B cell (primary cell): ENCODE data around the gene SLC12A1. TPM values are rescaled to one million over a fixed set of nuclear protein-coding genes. Genes with fewer than 3 reads are reported as not detected.

Experiments
- ATAC-seq: fragments of 200-7000 bp; cut with Tn5 transposase; one replicate; pipeline ENCODE4 v1.10.0; 2021; ENCODE audit warnings: low read depth, mild to moderate bottlenecking, moderate number of reproducible peaks, moderate library complexity
- CTCF ChIA-PET: fragments of 350-600 bp; sonication (Branson Sonifier 250); formaldehyde crosslinking; loops from one replicate; lab custom pipeline; 2021; ENCODE audit warnings: antibody characterized with exemption, inconsistent platforms; lab: Charles Lee
- POLR2A ChIA-PET: fragments of 350-600 bp; sonication (Branson Sonifier 250); formaldehyde crosslinking; loops from one replicate; lab custom pipeline; 2021; ENCODE audit warnings: antibody characterized with exemption; lab: Charles Lee
- DNase-seq: peaks from one replicate; pipeline ENCODE4 v3.0.0; 2013
- H2AFZ ChIP-seq: 2 replicates; pipeline ENCODE4 v1.6.1; 2012; ENCODE audit warnings: mild to moderate bottlenecking, low read depth, low read length; ENCODE audit not compliant: insufficient read depth, poor library complexity, severe bottlenecking
- H3K27ac ChIP-seq, 2 donors: 1 replicate in 1 of 2; 2 replicates in 1 of 2; pipeline ENCODE4 v1.5.1; 2012 to 2013; ENCODE audit warnings: low read length in 2 of 2, mild to moderate bottlenecking in 2 of 2, moderate library complexity in 1 of 2
- H3K27me3 ChIP-seq, 4 experiments: fragments of 200-600 bp in 1 of 4; sonication (generic) in 1 of 4; replicated peaks in 1 of 4; 1 replicate in 2 of 4; 2 replicates in 2 of 4; pipeline versions ENCODE4 v1.6.1 to v1.7.0; 2013 to 2016; ENCODE audit warnings: low read length in 3 of 4, mild to moderate bottlenecking in 2 of 4, mixed read lengths in 1 of 4, moderate library complexity in 1 of 4; ENCODE audit not compliant: insufficient read depth in 4 of 4, control insufficient read depth in 3 of 4; ENCODE audit errors: control extremely low read depth in 1 of 4
- H3K36me3 ChIP-seq, 2 experiments: replicated peaks in 1 of 2; 1 replicate in 1 of 2; 2 replicates in 1 of 2; pipeline versions ENCODE4 v1.6.1 to v1.7.1; 2013; ENCODE audit warnings: low read length in 1 of 2; ENCODE audit not compliant: insufficient read depth in 2 of 2, control insufficient read depth in 1 of 2; ENCODE audit errors: control extremely low read depth in 1 of 2, extremely low read depth in 1 of 2
- H3K4me1 ChIP-seq, 2 donors: fragments of 200-600 bp in 1 of 2; sonication (generic) in 1 of 2; 1 replicate in 1 of 2; 2 replicates in 1 of 2; pipeline versions ENCODE4 v1.5.1 to v1.6.1; 2013 to 2017; ENCODE audit warnings: low read length in 2 of 2; ENCODE audit not compliant: control insufficient read depth in 2 of 2, insufficient read depth in 2 of 2
- H3K4me2 ChIP-seq: replicated peaks from 2 replicates; pipeline ENCODE3; 2012; ENCODE audit warnings: mild to moderate bottlenecking, low read depth, low read length; ENCODE audit not compliant: poor library complexity, severe bottlenecking
- H3K4me3 ChIP-seq, 5 experiments: fragments of 200-600 bp in 1 of 5; sonication (generic) in 1 of 5; 1 replicate in 3 of 5; 2 replicates in 2 of 5; pipeline versions ENCODE4 v1.5.1 to v1.7.0; 2011 to 2016; ENCODE audit warnings: low read length in 4 of 5, mild to moderate bottlenecking in 4 of 5, low read depth in 2 of 5, control low read depth in 1 of 5, moderate library complexity in 1 of 5; ENCODE audit not compliant: insufficient read depth in 1 of 5; ENCODE audit errors: control extremely low read depth in 1 of 5, extremely low read depth in 1 of 5
- H3K79me2 ChIP-seq: fragments of 200-600 bp; sonication (generic); one replicate; pipeline ENCODE4 v1.6.0; 2016; ENCODE audit warnings: low read length; ENCODE audit not compliant: control insufficient read depth, insufficient read depth
- H3K9ac ChIP-seq: fragments of 200-600 bp; sonication (generic); 2 replicates; pipeline ENCODE4 v1.6.1; 2017; ENCODE audit warnings: mild to moderate bottlenecking, low read length, moderate library complexity
- H3K9me3 ChIP-seq, 3 donors: one replicate each; pipeline versions ENCODE4 v1.6.1 to v1.7.1; 2013; ENCODE audit warnings: low read length in 2 of 3; ENCODE audit not compliant: control insufficient read depth in 2 of 3, insufficient read depth in 1 of 3; ENCODE audit errors: control extremely low read depth in 1 of 3
- H4K20me1 ChIP-seq: 2 replicates; pipeline ENCODE4 v1.6.0; 2012; ENCODE audit warnings: mild to moderate bottlenecking, low read length; ENCODE audit not compliant: insufficient read depth, control insufficient read depth, poor library complexity, severe bottlenecking
- H3K27ac Mint-ChIP-seq: one replicate; pipeline ENCODE4 v1.8.0; 2021; ENCODE audit warnings: mixed read lengths
- H3K27me3 Mint-ChIP-seq: one replicate; pipeline ENCODE4 v1.8.0; 2021; ENCODE audit warnings: mixed read lengths
- H3K4me1 Mint-ChIP-seq: one replicate; pipeline ENCODE4 v1.8.0; 2021; ENCODE audit warnings: mixed read lengths
- H3K4me3 Mint-ChIP-seq: one replicate; pipeline ENCODE4 v1.8.0; 2021; ENCODE audit warnings: mixed read lengths
- H3K9me3 Mint-ChIP-seq: one replicate; pipeline ENCODE4 v1.8.0; 2022; ENCODE audit warnings: mixed read lengths; ENCODE audit not compliant: insufficient read depth
- CTCF ChIP-seq: fragments of 200-600 bp; IDR thresholded peaks from one replicate; pipeline ENCODE4 v1.8.0; 2022; ENCODE audit warnings: antibody characterized with exemption, mild to moderate bottlenecking
- EZH2 ChIP-seq: IDR thresholded peaks from 2 replicates; pipeline ENCODE4 v1.6.1; 2012; ENCODE audit warnings: borderline replicate concordance, low read depth, mild to moderate bottlenecking, moderate library complexity, low read length; ENCODE audit not compliant: insufficient read depth, poor library complexity, severe bottlenecking
- WGBS: methylation state at CpG from one replicate; pipeline ENCODE4 v1.1.5; 2013; ENCODE audit warnings: missing lambda C conversion rate; ENCODE audit not compliant: insufficient coverage; 5-methylcytosine and 5-hydroxymethylcytosine counted together
- intact Hi-C: fragments of 100-400 bp; cut with micrococcal nuclease; formaldehyde crosslinking; loops from one replicate; pipeline ENCODE4 v1.10.0; 2022
- polyA plus RNA-seq: library from polyadenylated mRNA; depleted of rRNA; stranded (reverse); fragments of >200 nt; gene quantifications from 2 replicates; pipeline ENCODE4 v1.2.3, GENCODE V29; 2012
- total RNA-seq, 2 donors: library from RNA; stranded (reverse); fragments of 120-200 nt in 1 of 2; gene quantifications; 1 replicate in 1 of 2; 2 replicates in 1 of 2; pipeline versions ENCODE4 v1.2.3 to v1.2.4, GENCODE V29; 2013 to 2022

The SLC12A1 gene
- total and polyA plus RNA-seq, 2 donors (not counting 1 experiment from before 2014, with no cell fraction given): not detected

- H4K20me1 ChIP-seq: no peaks in the 10 kb centered on the region
- H3K79me2 ChIP-seq: no peaks in the 10 kb centered on the region
- no peak within 1 kb of the TSS for H3K27ac ChIP-seq
- no peaks in the 10 kb centered on the region for H3K4me1 ChIP-seq
- H3K4me3 ChIP-seq: no peak within 1 kb of the TSS
- DNase-seq: no peak
- no peaks in the 10 kb centered on the region for H3K36me3 ChIP-seq
- peaks cover 0 to 9% (median 4%) of the 10 kb centered on the region in 4 experiments for H3K27me3 ChIP-seq
- H3K4me1 Mint-ChIP-seq: peaks cover 2% of the 10 kb centered on the region
- intact Hi-C loops: no loop called here
- CTCF ChIA-PET: no interaction called here
- TF ChIP-seq CTCF (no peak), EZH2 (no peak)
- POLR2A ChIA-PET: no interaction called here
- H3K4me3 Mint-ChIP-seq: no peak within 1 kb of the TSS
- WGBS: 19% methylated on average over 28 of the region's 31 CpGs
- H3K27ac Mint-ChIP-seq: no peak within 1 kb of the TSS
- no peak within 1 kb of the TSS for H2AFZ ChIP-seq
- H3K9ac ChIP-seq: no peak within 1 kb of the TSS
- H3K9me3 ChIP-seq: peaks cover 0 to 3% (median 0%) of the 10 kb centered on the region in 3 donors
- H3K9me3 Mint-ChIP-seq: no peaks in the 10 kb centered on the region
- H3K27me3 Mint-ChIP-seq: peaks cover 43% of the 10 kb centered on the region
- ATAC-seq: no peak
- H3K4me2 ChIP-seq: no peak within 1 kb of the TSS
Measured at GRCh38 chr15:48191574-48192225, 14.4 kb upstream of the SLC12A1 start, which contains the start of gene CTXN2. CTXN2 (plus strand) TSS chr15:48191665; CDS start chr15:48201301, 9,636 bp downstream.

GRCh38 chr15:48202068-48202467 lies 4.0 kb upstream of the SLC12A1 start:
- POLR2A ChIA-PET: no interaction called here
- WGBS: no CpG with 5 or more reads among the region's 1 CpG
- no peak overlapping the region for H3K27ac ChIP-seq

More at GRCh38 chr15:48202068-48202467, 4.0 kb upstream of the SLC12A1 start:
- no peak overlapping the region for H3K9ac ChIP-seq
- CTCF ChIA-PET: no interaction called here
- H3K4me2 ChIP-seq: no peak overlapping the region
- no peaks in the 10 kb centered on the region for H3K79me2 ChIP-seq
- Mint-ChIP-seq H3K27ac (no peak overlapping the region), H3K27me3 (peaks cover 37% of the 10 kb centered on the region), H3K4me1 (no peaks in the 10 kb centered on the region), H3K4me3 (no peak overlapping the region), H3K9me3 (no peaks in the 10 kb centered on the region)
- ATAC-seq (no peak), DNase-seq (no peak)
- H3K9me3 ChIP-seq: no peaks in the 10 kb centered on the region
- no peak overlapping the region for H2AFZ ChIP-seq
- no peaks in the 10 kb centered on the region for H3K4me1 ChIP-seq
- H3K36me3 ChIP-seq: no peaks in the 10 kb centered on the region
- no peaks in the 10 kb centered on the region for H4K20me1 ChIP-seq
- peaks cover 0 to 8% (median 0%) of the 10 kb centered on the region in 4 experiments for H3K27me3 ChIP-seq
- H3K4me3 ChIP-seq: no peak overlapping the region
- intact Hi-C loops: no loop called here
- no peak for TF ChIP-seq EZH2
- TF ChIP-seq CTCF: no peak
